GM12878 (cell line): Measurements from ENCODE around the gene TK2.

ENCODE experiments used
- CHD4 ChIP-seq: fragments of 200-600 bp; sonication (generic); IDR thresholded peaks from 2 replicates; pipeline ENCODE4 v1.6.1; 2016; ENCODE audit warnings: mild to moderate bottlenecking
- CTCF ChIP-seq, 3 experiments: IDR thresholded peaks in 2 of 3; conservative IDR thresholded peaks in 1 of 3; 2 replicates each; pipeline ENCODE4 v1.5.1; 2011; ENCODE audit warnings: low read depth in 3 of 3, low read length in 3 of 3, mild to moderate bottlenecking in 3 of 3, control low read depth in 2 of 3, moderate library complexity in 2 of 3, inconsistent platforms in 1 of 3, mixed read lengths in 1 of 3; ENCODE audit not compliant: control insufficient read depth in 2 of 3, insufficient read depth in 1 of 3; ENCODE audit errors: extremely low read depth in 1 of 3
- FOXK2 ChIP-seq: fragments of 450-650 bp; IDR thresholded peaks from 2 replicates; pipeline ENCODE4 v1.6.1; 2017; ENCODE audit warnings: mild to moderate bottlenecking, moderate library complexity
- MXI1 ChIP-seq: fragments of 150-350 bp; IDR thresholded peaks from 2 replicates; pipeline ENCODE4 v1.6.1; 2011; ENCODE audit warnings: low read depth, mild to moderate bottlenecking, inconsistent platforms, low read length, improper control_type of control experiment
- PML ChIP-seq: IDR thresholded peaks from 2 replicates; pipeline ENCODE4 v1.6.1; 2012; ENCODE audit warnings: low read length, inconsistent platforms
- REST ChIP-seq: IDR thresholded peaks from 2 replicates; pipeline ENCODE4 v1.6.1; 2012; ENCODE audit warnings: mild to moderate bottlenecking, low read depth, low read length

- TF ChIP-seq REST = no peak
- no peak for TF ChIP-seq CTCF (IDR thresholded peaks at IDR 0.05 in 2 of 3, conservative IDR thresholded peaks at IDR 0.05 in 1 of 3; ENCODE audit: control insufficient read depth in 2 of 3, extremely low read depth in 1 of 3, insufficient read depth in 1 of 3, low read depth in 3 of 3, low read length in 3 of 3)
- TF ChIP-seq MXI1 = no peak
- no peak for TF ChIP-seq CHD4
- no peak for TF ChIP-seq PML
- no peak for TF ChIP-seq FOXK2
Observed at GRCh38 chr16:66575060-66575459, 25.1 kb upstream of the TK2 start.
